GM12878 (cell line): ENCODE data around the gene RASL11A. TPM values are rescaled to one million over a fixed set of nuclear protein-coding genes. Genes with fewer than 3 reads are reported as not detected.
A peak's percentile ranks its signal among the peaks of the same experiment; 100 is the strongest.

Experiments
- CBX5 ChIP-seq: sonication (generic); IDR thresholded peaks from 2 replicates; pipeline ENCODE4 v1.6.1; 2016; ENCODE audit warnings: low read depth, moderate library complexity, mild to moderate bottlenecking, inconsistent platforms
- CREM ChIP-seq: IDR thresholded peaks from 2 replicates; pipeline ENCODE4 v1.6.1; 2014; ENCODE audit warnings: antibody characterized with exemption, low read depth
- JUND ChIP-seq: IDR thresholded peaks from 2 replicates; pipeline ENCODE4 v1.6.1; 2012; ENCODE audit warnings: low read depth, mild to moderate bottlenecking, low read length, improper control_type of control experiment, moderate library complexity
- LARP7 ChIP-seq: fragments of 450-650 bp; IDR thresholded peaks from 2 replicates; pipeline ENCODE4 v1.6.1; 2017; ENCODE audit warnings: mild to moderate bottlenecking
- NBN ChIP-seq: fragments of 450-650 bp; IDR thresholded peaks from 2 replicates; pipeline ENCODE4 v1.6.1; 2016
- PAX8 ChIP-seq: fragments of 450-650 bp; IDR thresholded peaks from 2 replicates; pipeline ENCODE4 v1.6.1; 2017; ENCODE audit warnings: mild to moderate bottlenecking, moderate library complexity
- TARDBP ChIP-seq: IDR thresholded peaks from 2 replicates; pipeline ENCODE4 v1.6.1; 2016; ENCODE audit warnings: borderline replicate concordance
- WRNIP1 ChIP-seq: IDR thresholded peaks from 2 replicates; pipeline ENCODE4 v1.6.1; 2011; ENCODE audit warnings: low read depth, low read length, improper control_type of control experiment, borderline replicate concordance
- ZNF217 ChIP-seq: fragments of 450-650 bp; IDR thresholded peaks from 2 replicates; pipeline ENCODE4 v1.6.1; 2017; ENCODE audit warnings: antibody characterized with exemption, mild to moderate bottlenecking
- polyA plus RNA-seq, 11 experiments: library from polyadenylated mRNA; depleted of rRNA in 4 of 11; unstranded in 6 of 11; stranded (reverse) in 5 of 11; fragments of >200 nt; fragmentation: Nextera tagmentation in 4 of 11; fragmentation: Illumina TruSeq in 1 of 11; extraction: Ambion mirVana in 4 of 11; extraction: Trizol in 1 of 11; gene quantifications; 1 replicate in 1 of 11; 2 replicates in 10 of 11; pipeline versions ENCODE4 v1.2.1 to v1.2.3, GENCODE V29; 2011 to 2016; ENCODE audit warnings: inconsistent platforms in 2 of 11, missing spikeins in 2 of 11, low read depth in 1 of 11
- total RNA-seq, 4 experiments: library from RNA; depleted of rRNA in 3 of 4; stranded (reverse); fragments of >200 nt in 3 of 4; fragmentation: Illumina TruSeq in 1 of 4; extraction: Trizol in 1 of 4; gene quantifications; 2 replicates each; pipeline versions ENCODE4 v1.2.1 to v1.2.3, GENCODE V29; 2013 to 2021
- TF ChIP-seq, protein P1 (sequence below): IDR thresholded peaks from 2 replicates; pipeline ENCODE4 v1.6.1; 2012; ENCODE audit warnings: low read length, inconsistent platforms
- TF ChIP-seq, protein P2 (sequence below): IDR thresholded peaks from 2 replicates; pipeline ENCODE4 v1.6.1; 2012; ENCODE audit warnings: low read depth, low read length, improper control_type of control experiment
- TF ChIP-seq, protein P3 (sequence below): IDR thresholded peaks from 2 replicates; pipeline ENCODE4 v1.6.1; 2011; ENCODE audit warnings: borderline replicate concordance, low read depth, mild to moderate bottlenecking, moderate library complexity, mixed read lengths, low read length; ENCODE audit not compliant: insufficient read depth; ENCODE audit errors: extremely low read length

RASL11A gene
- total and polyA plus RNA-seq, 10 of the 15 experiments (the other 5 are each of a cell fraction or from before 2014, with no cell fraction given), result 0.04 to 1.3 (median 0.41) TPM; not detected in 1

DNA sequence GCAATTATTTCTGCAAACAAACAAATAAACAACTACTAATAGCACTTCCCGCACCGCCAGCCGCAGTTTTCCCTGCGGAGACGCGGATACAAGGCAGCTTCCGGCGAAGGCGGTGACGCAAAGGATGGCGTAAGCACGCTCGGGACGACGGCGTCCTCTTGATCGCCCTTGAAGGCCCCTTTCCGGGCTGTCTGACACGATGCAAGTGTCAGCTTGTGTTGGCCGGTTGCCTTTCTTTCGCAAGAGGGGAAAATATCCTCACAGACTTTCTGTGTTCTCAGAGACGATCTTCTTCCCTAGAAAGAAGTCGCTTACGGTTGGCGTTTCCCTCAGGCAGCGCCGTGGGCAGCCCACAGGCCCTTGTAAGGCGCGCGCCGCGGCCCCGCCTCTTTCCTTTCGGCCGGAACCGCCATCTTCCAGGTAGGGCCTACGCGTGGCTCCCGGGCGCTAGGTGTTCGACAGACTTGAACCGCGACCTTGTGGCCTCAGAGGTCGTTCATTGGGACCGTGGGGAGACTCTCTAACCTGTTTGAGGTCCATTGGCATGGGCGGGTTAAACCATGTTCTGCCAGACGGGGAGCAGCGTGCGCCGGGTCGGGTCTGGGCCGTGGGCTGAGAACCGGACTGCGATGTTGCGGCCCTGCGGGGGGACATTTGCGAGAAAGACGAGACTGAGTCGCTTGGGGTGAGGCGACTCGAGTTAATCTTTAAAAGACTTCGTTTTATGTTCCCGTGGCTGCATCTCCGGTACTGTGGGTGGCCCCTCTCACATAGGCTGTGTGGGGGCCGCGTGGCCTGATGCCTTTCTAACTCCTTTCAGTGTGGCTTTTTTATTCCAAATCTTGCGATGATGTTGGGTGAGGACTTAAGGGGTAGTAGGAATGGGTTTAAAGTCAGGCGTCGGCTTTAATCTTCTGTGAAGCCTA, 19.2 kb upstream of the RASL11A start, which contains the start of gene RPL21 (continued):
- TF ChIP-seq CBX5 (peak; percentile 89; the same call in 1 of the 2 replicates), PAX8 (no peak), CREM (peak; percentile 91), NBN (peak; percentile 90; the same call in 1 of the 2 replicates), JUND (no peak), ZNF217 (no peak), WRNIP1 (peak; percentile 61; the same call in 1 of the 2 replicates), TARDBP (no peak), LARP7 (peak; percentile 83)
- TF ChIP-seq, protein P1, sequence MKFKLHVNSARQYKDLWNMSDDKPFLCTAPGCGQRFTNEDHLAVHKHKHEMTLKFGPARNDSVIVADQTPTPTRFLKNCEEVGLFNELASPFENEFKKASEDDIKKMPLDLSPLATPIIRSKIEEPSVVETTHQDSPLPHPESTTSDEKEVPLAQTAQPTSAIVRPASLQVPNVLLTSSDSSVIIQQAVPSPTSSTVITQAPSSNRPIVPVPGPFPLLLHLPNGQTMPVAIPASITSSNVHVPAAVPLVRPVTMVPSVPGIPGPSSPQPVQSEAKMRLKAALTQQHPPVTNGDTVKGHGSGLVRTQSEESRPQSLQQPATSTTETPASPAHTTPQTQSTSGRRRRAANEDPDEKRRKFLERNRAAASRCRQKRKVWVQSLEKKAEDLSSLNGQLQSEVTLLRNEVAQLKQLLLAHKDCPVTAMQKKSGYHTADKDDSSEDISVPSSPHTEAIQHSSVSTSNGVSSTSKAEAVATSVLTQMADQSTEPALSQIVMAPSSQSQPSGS, result peak; percentile 22
- TF ChIP-seq, protein P2, sequence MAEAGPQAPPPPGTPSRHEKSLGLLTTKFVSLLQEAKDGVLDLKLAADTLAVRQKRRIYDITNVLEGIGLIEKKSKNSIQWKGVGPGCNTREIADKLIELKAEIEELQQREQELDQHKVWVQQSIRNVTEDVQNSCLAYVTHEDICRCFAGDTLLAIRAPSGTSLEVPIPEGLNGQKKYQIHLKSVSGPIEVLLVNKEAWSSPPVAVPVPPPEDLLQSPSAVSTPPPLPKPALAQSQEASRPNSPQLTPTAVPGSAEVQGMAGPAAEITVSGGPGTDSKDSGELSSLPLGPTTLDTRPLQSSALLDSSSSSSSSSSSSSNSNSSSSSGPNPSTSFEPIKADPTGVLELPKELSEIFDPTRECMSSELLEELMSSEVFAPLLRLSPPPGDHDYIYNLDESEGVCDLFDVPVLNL, result no peak
- TF ChIP-seq, protein P3, sequence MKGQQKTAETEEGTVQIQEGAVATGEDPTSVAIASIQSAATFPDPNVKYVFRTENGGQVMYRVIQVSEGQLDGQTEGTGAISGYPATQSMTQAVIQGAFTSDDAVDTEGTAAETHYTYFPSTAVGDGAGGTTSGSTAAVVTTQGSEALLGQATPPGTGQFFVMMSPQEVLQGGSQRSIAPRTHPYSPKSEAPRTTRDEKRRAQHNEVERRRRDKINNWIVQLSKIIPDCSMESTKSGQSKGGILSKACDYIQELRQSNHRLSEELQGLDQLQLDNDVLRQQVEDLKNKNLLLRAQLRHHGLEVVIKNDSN, result no peak
- TF ChIP-seq, all 136 proteins: peak for 69
